Measurements from ENCODE around the gene UPK3A. TPM values are rescaled to one million over a fixed set of nuclear protein-coding genes. Genes with fewer than 3 reads are reported as not detected.
A peak's percentile ranks its signal among the peaks of the same experiment; 100 is the strongest.

Gene UPK3A
- total RNA-seq = not detected

- DNase-seq (ENCODE audit: low read depth in 2 of 3, low spot score in 2 of 3) = peak in 2 of 3 donors; percentile 61 to 68
Observed at GRCh38 chr22:45284705-45285262, at the start of gene UPK3A. Gene UPK3A (plus strand): TSS chr22:45284949. CDS start chr22:45285014, 65 bp downstream.

GRCh38 chr22:45235101-45235777 lies 49.5 kb upstream of the UPK3A start:
- DNase-seq (ENCODE audit: low read depth in 2 of 3, low spot score in 2 of 3) = peak in 2 of 3 donors; percentile 72 to 90

- no peak for DNase-seq (ENCODE audit: low read depth in 2 of 3, low spot score in 2 of 3)
Observed at GRCh38 chr22:45235851-45236342, 48.9 kb upstream of the UPK3A start.

GRCh38 chr22:45237065-45237990 lies 47.4 kb upstream of the UPK3A start:
- no peak for DNase-seq (ENCODE audit: low read depth in 2 of 3, low spot score in 2 of 3)

- no peak for DNase-seq (ENCODE audit: low read depth in 2 of 3, low spot score in 2 of 3)
Observed at GRCh38 chr22:45238076-45238956, 46.4 kb upstream of the UPK3A start.

DNA sequence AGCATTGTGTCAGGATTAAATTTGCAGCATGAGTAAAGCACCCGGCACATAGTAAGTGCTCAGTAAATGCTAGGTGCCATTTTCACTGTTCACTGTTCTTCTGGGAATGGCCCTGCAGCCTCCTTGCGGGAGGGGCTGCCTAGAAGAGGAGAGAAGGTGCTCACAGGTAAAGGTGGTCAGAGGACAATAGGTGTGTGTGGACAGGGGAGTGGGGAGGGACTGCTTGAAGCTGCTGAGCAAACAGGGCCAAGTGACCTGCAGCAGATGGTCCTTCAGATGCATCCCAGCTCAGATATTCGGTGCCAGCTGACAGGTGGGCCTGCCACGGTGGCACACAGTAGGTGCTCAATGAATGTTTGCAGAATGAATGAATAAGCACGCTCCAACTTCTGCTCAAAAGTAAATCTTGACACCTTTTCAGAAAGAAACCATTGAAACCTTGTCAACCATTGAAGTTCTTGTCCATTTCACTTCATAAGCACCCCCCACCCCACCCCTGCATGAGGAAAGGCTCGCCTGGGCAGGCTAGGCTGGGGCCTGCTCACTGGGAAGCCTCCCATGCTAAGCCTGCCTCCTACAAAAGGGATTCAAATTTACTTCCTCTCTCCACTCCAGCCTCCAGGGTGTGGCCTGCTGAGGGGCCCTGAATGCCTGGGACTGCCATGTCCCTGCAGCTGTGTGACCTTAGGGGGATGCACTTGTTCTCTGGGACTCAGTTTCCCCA lies 45.6 kb upstream of the UPK3A start:
- no peak for DNase-seq (ENCODE audit: low read depth in 2 of 3, low spot score in 2 of 3)

GRCh38 chr22:45239681-45240051 lies 45.1 kb upstream of the UPK3A start:
- DNase-seq (ENCODE audit: low read depth in 2 of 3, low spot score in 2 of 3) = no peak

DNA sequence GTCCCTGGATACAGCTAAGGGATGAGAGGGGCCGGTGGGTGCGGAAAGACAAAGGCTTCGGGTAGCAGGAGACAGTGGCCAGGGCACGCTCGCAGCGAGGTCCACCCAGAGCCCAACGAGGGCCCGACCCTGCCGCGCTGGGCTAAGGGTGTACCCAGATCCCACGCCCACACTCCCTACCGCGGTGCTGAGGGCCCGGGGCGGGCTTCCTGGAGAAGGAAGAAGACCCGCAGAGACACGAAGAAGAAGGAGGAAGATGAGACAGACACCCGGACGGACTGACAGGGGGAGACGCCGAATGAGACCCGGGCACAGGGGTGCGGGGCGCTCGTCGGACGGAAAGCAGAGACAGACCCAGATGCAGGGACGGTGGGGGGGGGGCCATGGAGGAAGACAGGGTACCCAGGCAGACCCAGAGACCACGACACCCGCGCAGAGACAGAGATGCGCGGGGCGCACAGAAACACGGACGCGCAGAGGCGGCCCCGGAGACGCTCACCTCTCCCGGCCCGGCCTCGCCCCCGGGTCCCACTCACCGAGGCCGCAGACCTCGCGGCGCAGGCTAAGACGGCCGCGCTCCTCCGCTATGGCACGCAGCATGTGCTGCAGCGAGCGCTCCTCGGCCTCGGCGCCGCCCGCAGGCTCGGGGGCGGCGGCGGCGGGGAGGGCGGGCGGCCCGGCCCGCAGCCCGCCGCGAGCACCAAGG lies 44.5 kb upstream of the UPK3A start:
- DNase-seq (ENCODE audit: low read depth in 2 of 3, low spot score in 2 of 3) = peak in 2 of 3 donors; percentile 30 to 31

DNA sequence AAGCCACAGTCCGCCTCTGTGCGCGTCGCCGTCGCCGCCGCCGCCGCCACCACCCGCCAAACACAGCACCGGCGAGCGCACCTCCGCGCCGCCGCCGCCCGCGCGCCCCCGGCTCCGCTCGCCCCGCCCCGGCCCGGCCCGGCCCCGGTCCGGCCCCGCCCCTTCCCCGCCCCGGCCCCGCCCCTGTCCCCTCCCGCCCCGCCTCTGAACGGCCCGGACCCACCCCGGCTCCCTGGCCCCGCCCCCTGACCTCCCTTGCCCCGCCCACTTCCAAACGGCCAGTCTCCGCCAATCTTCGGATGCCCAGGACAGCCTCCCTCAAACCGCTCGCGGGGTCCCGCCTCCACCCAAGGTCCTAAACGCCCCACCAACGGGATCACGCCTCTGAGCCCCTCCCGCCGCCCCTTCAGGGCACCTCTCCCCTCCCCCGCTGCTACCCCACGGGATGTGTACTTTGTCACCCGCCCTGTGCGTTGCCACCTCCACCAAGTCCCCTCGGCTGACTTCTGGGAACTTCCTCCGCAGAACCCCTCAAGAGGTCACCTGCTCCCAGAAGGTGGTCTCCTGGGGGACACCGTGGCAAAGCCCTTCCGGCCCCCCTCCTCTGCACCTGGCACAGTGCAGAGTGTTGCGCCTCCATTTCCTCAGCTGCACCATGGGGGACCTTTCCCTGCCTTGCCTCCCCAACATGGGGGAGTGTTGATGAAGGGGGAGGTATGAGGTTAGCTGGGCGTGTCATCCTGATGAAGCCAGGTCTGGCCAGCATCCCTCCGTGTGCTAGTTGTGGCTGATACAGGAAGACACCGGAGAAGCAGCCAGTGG lies 43.7 kb upstream of the UPK3A start, which contains the start of gene KIAA0930:
KIAA0930 (minus strand) TSS at position 85 of the 822 bp plus-strand sequence. CDS start 191 bp downstream, outside the sequence.
- DNase-seq (ENCODE audit: low read depth in 2 of 3, low spot score in 2 of 3) = peak; percentile 59 to 83 (median 77)

- no peak for DNase-seq (ENCODE audit: low read depth in 2 of 3, low spot score in 2 of 3)
Observed at GRCh38 chr22:45242778-45243191, 42.0 kb upstream of the UPK3A start.

- DNase-seq (ENCODE audit: low read depth in 2 of 3, low spot score in 2 of 3) = no peak
Observed at GRCh38 chr22:45244916-45245315, 39.8 kb upstream of the UPK3A start.

DNA sequence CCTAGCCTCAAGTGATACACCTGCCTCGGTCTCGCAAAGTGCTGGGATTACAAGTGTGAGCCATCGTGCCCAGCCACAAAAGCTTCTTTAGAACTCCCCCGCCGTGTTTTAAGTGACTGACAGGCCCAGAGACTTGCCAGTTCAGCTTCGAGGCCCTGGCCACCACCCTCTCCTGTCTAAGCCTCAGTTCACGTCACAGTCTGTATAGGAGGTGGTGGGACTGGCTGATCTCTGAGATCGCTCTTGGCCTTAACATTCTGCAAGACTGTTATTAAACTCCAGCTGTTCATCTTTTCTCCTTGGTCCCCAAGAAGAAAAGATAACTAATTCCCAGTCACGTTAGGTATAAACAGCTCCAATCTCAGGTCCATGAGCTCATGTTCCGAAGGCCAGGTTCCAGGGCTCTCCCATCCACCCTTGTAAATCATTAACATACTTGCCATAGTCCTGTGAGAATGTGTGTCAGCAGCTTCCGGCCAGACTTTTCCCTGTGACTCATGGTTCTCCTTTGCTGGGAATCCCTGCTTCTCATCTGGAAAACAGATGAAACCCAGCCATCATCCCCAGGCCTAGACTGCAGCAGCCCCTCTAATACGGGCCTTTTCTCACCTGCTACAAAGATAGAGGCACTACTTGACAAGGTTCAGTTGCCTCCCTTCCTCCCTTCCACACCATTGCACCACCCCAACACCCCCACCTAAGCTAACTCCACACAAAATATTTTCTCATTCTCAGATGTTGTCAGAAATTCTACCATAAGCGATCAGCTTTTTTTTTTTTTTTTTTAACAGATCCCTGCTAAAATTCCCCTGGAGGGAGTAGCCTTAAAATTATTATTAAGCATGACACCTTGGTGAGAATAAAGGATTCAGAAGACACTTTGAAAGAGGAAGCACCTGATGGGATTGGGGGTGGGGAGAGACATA lies 38.4 kb upstream of the UPK3A start:
- DNase-seq (ENCODE audit: low read depth in 2 of 3, low spot score in 2 of 3) = no peak

DNA sequence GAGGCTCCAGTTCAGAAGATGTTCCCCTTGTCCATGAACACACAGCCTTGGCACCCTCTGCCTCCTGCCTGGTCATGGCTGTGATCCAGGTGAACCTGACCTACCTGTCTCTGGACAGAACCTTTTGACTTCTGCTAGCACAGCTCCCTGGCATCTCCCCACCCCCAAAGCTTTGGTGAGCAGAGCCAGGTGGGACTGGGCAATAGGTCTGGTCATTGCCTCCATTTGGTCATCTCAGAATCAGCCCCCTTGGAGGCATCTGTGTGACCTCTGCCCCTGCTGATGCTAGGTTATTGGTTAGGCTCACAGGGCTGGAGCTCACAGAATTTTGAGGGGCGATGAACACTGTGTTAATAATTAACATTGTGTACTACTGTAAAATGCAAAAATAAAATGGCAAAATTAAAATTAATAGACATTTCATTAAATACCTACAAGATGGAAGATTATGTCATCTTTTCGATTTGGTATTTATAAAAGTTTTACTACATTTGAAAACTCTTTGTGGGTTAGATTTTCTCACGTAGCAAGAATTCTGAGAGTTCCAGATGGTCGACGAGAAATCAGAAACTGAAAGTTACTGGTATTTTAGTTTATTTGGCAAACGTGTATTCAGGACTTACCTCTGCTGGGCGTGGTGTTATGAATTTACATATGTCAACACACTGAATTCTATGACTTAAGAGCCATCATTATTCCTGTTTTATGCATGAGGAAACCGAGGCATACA lies 35.8 kb upstream of the UPK3A start:
- DNase-seq (ENCODE audit: low read depth in 2 of 3, low spot score in 2 of 3) = no peak

- no peak for DNase-seq (ENCODE audit: low read depth in 2 of 3, low spot score in 2 of 3)
Observed at GRCh38 chr22:45251825-45252224, 32.9 kb upstream of the UPK3A start.

DNA sequence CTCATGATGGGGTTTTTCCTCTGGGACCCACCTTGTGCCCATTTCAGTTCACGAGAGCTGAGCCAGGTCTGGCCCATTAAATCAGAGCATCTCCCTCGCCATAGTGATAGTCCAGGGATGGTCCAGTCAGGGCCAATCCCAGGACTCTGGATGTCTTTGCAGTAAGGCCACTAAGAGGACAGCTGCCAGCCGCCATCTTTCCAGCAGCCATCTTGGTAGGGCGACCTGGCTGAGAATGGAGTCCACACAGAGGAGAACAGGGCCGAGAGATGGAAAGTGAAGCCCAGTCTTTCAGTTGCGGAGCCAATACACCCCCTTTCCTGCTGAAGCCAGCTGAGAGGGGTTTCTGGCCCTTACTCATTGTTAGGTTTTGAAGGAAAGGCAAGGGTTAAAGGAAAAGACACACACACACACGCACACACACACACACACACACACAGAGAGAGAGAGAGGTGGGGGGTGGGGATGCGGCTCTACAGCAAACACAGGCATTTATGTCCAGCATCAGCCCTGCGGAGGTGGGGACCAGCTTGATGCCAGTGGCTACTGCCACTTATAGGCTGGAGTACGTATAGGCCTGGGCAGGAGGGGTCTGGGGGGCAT lies 31.6 kb upstream of the UPK3A start:
- no peak for DNase-seq (ENCODE audit: low read depth in 2 of 3, low spot score in 2 of 3)

DNA sequence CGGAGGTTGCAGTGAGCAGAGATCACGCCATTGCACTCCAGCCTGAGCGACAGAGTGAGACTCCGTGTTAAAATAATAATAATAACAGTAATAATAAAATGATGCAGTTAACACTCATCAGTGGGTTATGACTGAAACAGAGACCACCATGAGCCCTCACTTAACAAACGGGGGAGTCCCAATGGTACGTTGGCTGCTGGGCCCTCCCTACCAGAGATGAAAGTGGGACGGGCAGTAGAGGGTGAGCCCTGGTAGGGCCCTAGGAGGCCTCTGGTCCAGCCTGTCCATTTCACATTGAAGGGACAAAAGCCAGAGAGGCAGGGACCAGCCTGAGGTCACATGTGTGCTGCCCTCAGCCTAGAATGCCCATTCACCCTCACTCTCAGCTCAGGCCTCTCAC lies 30.4 kb upstream of the UPK3A start:
- DNase-seq (ENCODE audit: low read depth in 2 of 3, low spot score in 2 of 3) = no peak

All from hematopoietic multipotent progenitor cell (in vitro differentiated cells).